ENCODE measurements around the gene TMEM14A.
"Not testable (repeated sequence)": the region's sequence is repeated elsewhere in the genome, so short reads cannot be mapped to it uniquely, and the experiment has no call there.

Gene TMEM14A

GRCh38 chr6:52657870-52658269 is 13.0 kb upstream of the TMEM14A start:
- no peak for DNase-seq (ENCODE audit: low read depth in 2 of 2)

GRCh38 chr6:52661551-52661950 is 9.4 kb upstream of the TMEM14A start:
- DNase-seq (ENCODE audit: low read depth in 2 of 2), result no peak

GRCh38 chr6:52662031-52662430 is 8.9 kb upstream of the TMEM14A start:
- DNase-seq (ENCODE audit: low read depth in 2 of 2), result no peak

GRCh38 chr6:52663120-52663935 is 7.6 kb upstream of the TMEM14A start:
- peak in 1 of 2 experiments; percentile 32 for DNase-seq (ENCODE audit: low read depth in 2 of 2)

- DNase-seq (ENCODE audit: low read depth in 2 of 2), result no peak
Measured at GRCh38 chr6:52663936-52664185, 7.1 kb upstream of the TMEM14A start.

- peak; percentile 51 to 68 for DNase-seq (ENCODE audit: low read depth in 2 of 2)
Measured at GRCh38 chr6:52664186-52664990, 6.5 kb upstream of the TMEM14A start.

GRCh38 chr6:52664991-52665686 is 5.8 kb upstream of the TMEM14A start:
- no peak for DNase-seq (ENCODE audit: low read depth in 2 of 2)

- no peak for DNase-seq (ENCODE audit: low read depth in 2 of 2)
Measured at GRCh38 chr6:52666071-52666470, 4.8 kb upstream of the TMEM14A start.

- no peak for DNase-seq (ENCODE audit: low read depth in 2 of 2)
Measured at GRCh38 chr6:52666523-52666922, 4.4 kb upstream of the TMEM14A start.

- no peak for DNase-seq (ENCODE audit: low read depth in 2 of 2)
Measured at GRCh38 chr6:52667572-52667971, 3.3 kb upstream of the TMEM14A start.

GRCh38 chr6:52671676-52672075 is 763 bp downstream of the TMEM14A start:
- no peak for DNase-seq (ENCODE audit: low read depth in 2 of 2)

- DNase-seq (ENCODE audit: low read depth in 2 of 2), result no peak
Measured at GRCh38 chr6:52672412-52673025, 1.6 kb downstream of the TMEM14A start.

- no peak for DNase-seq (ENCODE audit: low read depth in 2 of 2)
Measured at GRCh38 chr6:52674666-52675065, 3.8 kb downstream of the TMEM14A start.

- no peak for DNase-seq (ENCODE audit: low read depth in 2 of 2)
Measured at GRCh38 chr6:52675372-52675771, 4.5 kb downstream of the TMEM14A start.

GRCh38 chr6:52676631-52677030 is 5.7 kb downstream of the TMEM14A start:
- not testable (repeated sequence) for DNase-seq (ENCODE audit: low read depth in 2 of 2)

GRCh38 chr6:52681416-52681815 is 10.5 kb downstream of the TMEM14A start:
- DNase-seq (ENCODE audit: low read depth in 2 of 2), result no peak

GRCh38 chr6:52686878-52687699 is 16.2 kb downstream of the TMEM14A start:
- DNase-seq (ENCODE audit: low read depth in 2 of 2), result no peak

- DNase-seq (ENCODE audit: low read depth in 2 of 2), result no peak
Measured at GRCh38 chr6:52689857-52690256, 18.9 kb downstream of the TMEM14A start.

- DNase-seq (ENCODE audit: low read depth in 2 of 2), result no peak
Measured at GRCh38 chr6:52691718-52692117, 20.8 kb downstream of the TMEM14A start.

GRCh38 chr6:52693773-52694172 is 22.9 kb downstream of the TMEM14A start:
- DNase-seq (ENCODE audit: low read depth in 2 of 2), result no peak

GRCh38 chr6:52694404-52694803 is 23.5 kb downstream of the TMEM14A start:
- DNase-seq (ENCODE audit: low read depth in 2 of 2), result no peak
